Smooth muscle cell (in vitro differentiated cells): Measurements from ENCODE around the gene TRIM8. TPM values are rescaled to one million over a fixed set of nuclear protein-coding genes. Genes with fewer than 3 reads are reported as not detected.

Source experiments
- DNase-seq: peaks from one replicate; lab custom pipeline; 2025; ENCODE audit not compliant: unreplicated experiment; lab: John Stamatoyannopoulos, UW
- H2AFZ ChIP-seq: fragments of 200-600 bp; sonication (generic); 2 replicates; pipeline ENCODE4 v1.6.0; 2016; ENCODE audit warnings: antibody characterized with exemption, low read depth, mild to moderate bottlenecking
- H3F3A ChIP-seq: fragments of 200-600 bp; sonication (generic); 2 replicates; pipeline ENCODE4 v1.6.0; 2017; ENCODE audit warnings: antibody characterized with exemption, low read depth
- H3K27ac ChIP-seq: fragments of 200-600 bp; sonication (generic); 2 replicates; pipeline ENCODE4 v1.5.1; 2016; ENCODE audit warnings: low read depth, mild to moderate bottlenecking
- H3K27me3 ChIP-seq: fragments of 200-600 bp; sonication (generic); 2 replicates; pipeline ENCODE4 v1.6.1; 2016; ENCODE audit warnings: low read depth, mild to moderate bottlenecking
- H3K36me3 ChIP-seq: fragments of 200-600 bp; sonication (generic); 2 replicates; pipeline ENCODE4 v1.5.1; 2016; ENCODE audit warnings: low read depth
- H3K4me1 ChIP-seq: fragments of 200-600 bp; sonication (generic); 2 replicates; pipeline ENCODE4 v1.5.1; 2016; ENCODE audit warnings: low read depth
- H3K4me2 ChIP-seq: fragments of 200-600 bp; sonication (generic); 2 replicates; pipeline ENCODE4 v1.6.0; 2016; ENCODE audit warnings: mild to moderate bottlenecking
- H3K4me3 ChIP-seq: fragments of 200-600 bp; sonication (generic); 2 replicates; pipeline ENCODE4 v1.5.1; 2016; ENCODE audit warnings: mild to moderate bottlenecking
- H3K79me2 ChIP-seq: fragments of 200-600 bp; sonication (generic); 2 replicates; pipeline ENCODE4 v1.6.0; 2016; ENCODE audit warnings: low read depth, mild to moderate bottlenecking
- H3K9ac ChIP-seq: fragments of 200-600 bp; sonication (generic); 2 replicates; pipeline ENCODE4 v1.6.0; 2016; ENCODE audit warnings: low read depth
- H3K9me3 ChIP-seq: fragments of 200-600 bp; sonication (generic); replicated peaks from 2 replicates; pipeline ENCODE4 v1.5.1; 2016; ENCODE audit warnings: low read depth
- H4K20me1 ChIP-seq: fragments of 200-600 bp; sonication (generic); 2 replicates; pipeline ENCODE4 v1.6.0; 2016; ENCODE audit warnings: low read depth
- CTCF ChIP-seq: fragments of 200-600 bp; sonication (generic); IDR thresholded peaks from 2 replicates; pipeline ENCODE4 v1.5.1; 2017; ENCODE audit warnings: borderline replicate concordance, mild to moderate bottlenecking, antibody characterized with exemption; ENCODE audit not compliant: insufficient read depth, poor library complexity, severe bottlenecking
- WGBS: methylation state at CpG from one replicate; pipeline ENCODE4 v1.1.7; 2016; ENCODE audit warnings: low lambda C conversion rate; 5-methylcytosine and 5-hydroxymethylcytosine counted together
- polyA plus RNA-seq: library from polyadenylated mRNA; unstranded; fragments of >200 nt; fragmentation: Nextera tagmentation; extraction: Ambion mirVana; gene quantifications from 2 replicates; pipeline ENCODE4 v1.2.1, GENCODE V29; 2016
- total RNA-seq: library from RNA; depleted of rRNA; stranded (reverse); fragments of >200 nt; gene quantifications from 2 replicates; pipeline ENCODE4 v1.2.3, GENCODE V29; 2014

Gene TRIM8
- total and polyA plus RNA-seq, 2 experiments from 2014 or later = 78.0 to 78.8 TPM

- no peaks in the 10 kb centered on the region for H3K27me3 ChIP-seq
- no peaks in the 10 kb centered on the region for H3K79me2 ChIP-seq
- H4K20me1 ChIP-seq = no peaks in the 10 kb centered on the region
- no peaks in the 10 kb centered on the region for H3K9me3 ChIP-seq
- H3K27ac ChIP-seq = peak overlapping the region; percentile 98
- WGBS = 33% methylated on average over 5 of the region's 5 CpGs
- DNase-seq = no peak
- no peak overlapping the region for H2AFZ ChIP-seq
- no peak overlapping the region for H3K4me3 ChIP-seq
- peaks cover 45% of the 10 kb centered on the region for H3F3A ChIP-seq
- no peaks in the 10 kb centered on the region for H3K36me3 ChIP-seq
- peak overlapping the region; percentile 79 for H3K4me2 ChIP-seq
- peaks cover 64% of the 10 kb centered on the region for H3K4me1 ChIP-seq
- no peak for TF ChIP-seq CTCF
- peak overlapping the region; percentile 40 for H3K9ac ChIP-seq
Measured at GRCh38 chr10:102632394-102633111, 11.7 kb upstream of the TRIM8 start.

- H3K9ac ChIP-seq = peak overlapping the region; percentile 40
- WGBS = 11% methylated on average over 6 of the region's 6 CpGs
- peak overlapping the region; percentile 98 for H3K27ac ChIP-seq
Measured at GRCh38 chr10:102633287-102633686, 11.0 kb upstream of the TRIM8 start.

GRCh38 chr10:102633848-102634247 lies 10.4 kb upstream of the TRIM8 start:
- peak overlapping the region; percentile 98 for H3K27ac ChIP-seq
- no peak for DNase-seq
- TF ChIP-seq CTCF = no peak
- peaks cover 38% of the 10 kb centered on the region for H3F3A ChIP-seq
- 87% methylated on average over 5 of the region's 5 CpGs for WGBS
- no peak overlapping the region for H2AFZ ChIP-seq
- H3K9ac ChIP-seq = no peak overlapping the region
- H3K79me2 ChIP-seq = no peaks in the 10 kb centered on the region
- H3K9me3 ChIP-seq = no peaks in the 10 kb centered on the region
- peaks cover 51% of the 10 kb centered on the region for H3K4me1 ChIP-seq
- peak overlapping the region; percentile 79 for H3K4me2 ChIP-seq
- H4K20me1 ChIP-seq = no peaks in the 10 kb centered on the region
- no peak overlapping the region for H3K4me3 ChIP-seq
- no peaks in the 10 kb centered on the region for H3K27me3 ChIP-seq
- no peaks in the 10 kb centered on the region for H3K36me3 ChIP-seq

More at GRCh38 chr10:102633287-102633686, 11.0 kb upstream of the TRIM8 start:
- H4K20me1 ChIP-seq = no peaks in the 10 kb centered on the region
- H3K36me3 ChIP-seq = no peaks in the 10 kb centered on the region
- no peak overlapping the region for H3K4me3 ChIP-seq
- H3K9me3 ChIP-seq = no peaks in the 10 kb centered on the region
- H3K4me2 ChIP-seq = peak overlapping the region; percentile 79
- TF ChIP-seq CTCF = no peak
- H2AFZ ChIP-seq = no peak overlapping the region
- no peaks in the 10 kb centered on the region for H3K79me2 ChIP-seq
- H3K27me3 ChIP-seq = no peaks in the 10 kb centered on the region
- DNase-seq = no peak
- peaks cover 40% of the 10 kb centered on the region for H3F3A ChIP-seq
- peaks cover 57% of the 10 kb centered on the region for H3K4me1 ChIP-seq

GRCh38 chr10:102634686-102635085 lies 9.6 kb upstream of the TRIM8 start:
- Histone ChIP-seq H3K27ac (peak overlapping the region; percentile 98), H3K27me3 (no peaks in the 10 kb centered on the region), H4K20me1 (no peaks in the 10 kb centered on the region), H3K36me3 (no peaks in the 10 kb centered on the region), H3K9ac (no peak overlapping the region), H3K79me2 (no peaks in the 10 kb centered on the region), H3K4me1 (peaks cover 43% of the 10 kb centered on the region), H3K4me3 (no peak overlapping the region), H3K4me2 (peak overlapping the region; percentile 79), H3F3A (peaks cover 29% of the 10 kb centered on the region), H2AFZ (no peak overlapping the region), H3K9me3 (no peaks in the 10 kb centered on the region)
- WGBS = 62% methylated on average over 4 of the region's 4 CpGs
- no peak for DNase-seq
- no peak for TF ChIP-seq CTCF
